ENCODE results near the gene GALE.
"Not testable (repeated sequence)": the region's sequence is repeated elsewhere in the genome, so short reads cannot be mapped to it uniquely, and the experiment has no call there.

GALE gene

DNA sequence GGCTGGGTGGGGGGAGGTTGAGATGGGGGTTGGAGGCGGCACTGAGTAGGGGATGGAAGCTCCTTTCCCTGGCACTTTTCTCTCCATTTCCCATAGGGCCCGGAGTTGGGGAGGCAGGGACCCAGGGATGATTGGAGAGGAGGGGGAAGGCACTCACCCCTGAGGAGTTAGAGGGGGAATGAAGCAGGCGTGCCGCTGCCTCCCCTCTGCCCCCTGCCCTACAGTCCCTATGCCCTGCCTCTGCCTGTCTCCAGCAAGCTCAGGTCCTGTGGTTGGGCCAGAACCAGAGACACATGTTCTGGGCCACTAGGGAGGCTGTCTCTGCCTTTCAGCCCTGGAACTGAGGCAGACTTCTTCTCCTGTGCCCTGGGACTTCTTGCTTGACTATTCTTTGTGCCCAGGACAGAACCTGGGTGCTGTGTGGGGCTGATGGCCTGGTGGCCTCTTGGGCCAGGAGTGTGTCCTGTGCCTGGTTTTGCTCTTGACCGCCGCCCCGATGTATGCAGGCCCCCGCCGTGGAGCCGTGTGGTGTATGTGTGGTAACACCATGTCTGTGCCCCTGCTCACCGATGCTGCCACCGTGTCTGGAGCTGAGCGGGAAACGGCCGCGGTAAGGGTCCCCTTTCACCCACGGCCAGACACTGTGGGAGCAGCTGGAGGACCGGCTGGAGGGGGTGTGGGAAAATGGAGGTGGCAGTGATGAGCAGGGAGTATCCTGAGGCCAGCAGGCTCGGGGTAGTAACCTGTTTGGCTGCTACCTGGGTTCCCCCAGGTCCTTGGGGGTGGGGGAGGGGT lies 8.2 kb downstream of the GALE start:
- DNase-seq (ENCODE audit: low read depth): no peak

DNA sequence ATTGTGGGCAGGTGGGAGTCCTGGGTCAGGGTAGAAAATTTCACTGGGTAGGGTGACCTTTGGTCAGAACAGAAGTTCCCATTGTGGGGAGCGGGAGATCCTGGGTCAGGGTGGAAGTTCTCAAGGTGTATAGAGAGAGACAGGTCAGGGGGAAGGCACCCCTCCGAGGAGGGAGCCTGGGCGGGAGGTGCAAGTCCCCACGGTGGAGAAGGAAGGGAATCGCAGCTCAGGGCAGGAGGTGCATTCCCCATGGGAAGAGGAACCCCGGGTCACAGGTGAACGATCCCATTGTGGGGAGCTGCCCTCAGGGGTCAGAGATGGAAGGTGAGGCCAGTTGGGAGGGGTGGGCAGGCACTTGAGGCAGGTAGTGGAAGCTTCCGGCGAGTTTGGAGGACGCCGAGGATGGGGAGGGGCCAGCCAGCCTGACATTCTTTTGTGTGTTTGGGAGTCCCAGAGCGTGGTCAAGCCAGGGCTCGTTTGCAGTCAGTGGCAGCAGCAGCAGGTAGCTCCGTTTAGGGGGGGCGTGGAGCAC lies 9.0 kb downstream of the GALE start:
- DNase-seq (ENCODE audit: low read depth): no peak

DNA sequence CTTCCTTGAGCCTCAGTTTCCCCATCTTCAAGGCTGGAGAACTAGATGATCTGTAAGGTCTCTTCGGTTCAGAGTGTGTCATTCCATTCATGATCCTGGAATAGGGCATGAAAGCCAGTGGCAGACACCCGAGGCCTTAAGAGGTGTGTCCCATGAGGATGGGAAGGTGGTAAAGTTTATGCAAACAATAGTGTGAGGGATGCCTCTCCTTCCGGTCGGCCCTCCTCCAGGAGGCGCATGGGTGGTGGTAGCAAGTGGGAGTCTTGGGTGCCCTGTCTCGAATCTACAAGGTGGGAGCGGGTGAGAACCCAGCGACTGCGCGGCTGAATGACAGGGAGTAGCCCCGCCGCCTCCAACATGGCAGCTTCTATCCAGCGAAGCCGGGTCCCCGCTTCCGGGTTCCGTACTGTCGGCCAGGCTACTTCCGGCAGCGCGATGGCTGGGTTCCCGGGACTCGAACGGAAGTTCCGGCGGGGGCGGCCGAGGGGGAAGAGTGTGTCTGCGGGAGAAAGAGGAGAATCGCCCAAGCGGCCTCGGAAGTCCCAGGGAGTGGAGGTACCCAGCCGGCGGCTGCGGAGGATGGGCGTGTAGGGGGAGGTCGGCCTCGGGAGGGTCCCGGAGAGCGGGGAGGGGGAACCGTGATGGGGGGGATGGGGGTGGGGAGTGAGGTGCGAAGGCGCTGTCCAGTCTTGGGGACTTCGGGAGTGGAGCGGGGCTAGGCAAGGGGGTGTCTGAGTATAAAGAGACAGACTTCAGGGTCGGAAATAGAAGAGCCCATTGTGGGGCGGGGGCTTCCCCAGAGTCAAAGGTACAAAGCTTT lies 9.6 kb downstream of the GALE start, which contains the start of gene LYPLA2:
LYPLA2 (plus strand) TSS at position 450 of the 820 bp plus-strand sequence. CDS start 1,538 bp downstream, outside the sequence.
- peak; percentile 79 for DNase-seq (ENCODE audit: low read depth)

DNA sequence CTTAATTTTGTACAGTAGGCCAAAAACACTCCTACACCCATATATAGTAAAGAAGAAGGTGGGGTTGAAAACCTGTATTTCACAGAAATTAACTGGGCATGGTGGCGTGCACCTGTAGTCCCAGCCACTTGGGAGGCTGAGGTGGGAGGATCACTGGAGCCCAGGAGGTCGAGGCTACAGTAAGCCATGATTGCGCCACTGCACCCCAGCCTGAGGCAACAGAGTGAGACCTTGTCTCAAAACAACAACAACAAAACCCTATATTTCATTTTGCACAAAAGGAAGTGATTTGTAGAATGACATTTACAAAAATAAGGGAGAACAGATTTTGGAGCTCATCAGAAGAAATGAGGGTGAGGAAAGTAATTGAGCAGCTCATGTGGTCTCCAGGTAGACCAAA lies 11.9 kb downstream of the GALE start:
- no peak for DNase-seq (ENCODE audit: low read depth)

DNA sequence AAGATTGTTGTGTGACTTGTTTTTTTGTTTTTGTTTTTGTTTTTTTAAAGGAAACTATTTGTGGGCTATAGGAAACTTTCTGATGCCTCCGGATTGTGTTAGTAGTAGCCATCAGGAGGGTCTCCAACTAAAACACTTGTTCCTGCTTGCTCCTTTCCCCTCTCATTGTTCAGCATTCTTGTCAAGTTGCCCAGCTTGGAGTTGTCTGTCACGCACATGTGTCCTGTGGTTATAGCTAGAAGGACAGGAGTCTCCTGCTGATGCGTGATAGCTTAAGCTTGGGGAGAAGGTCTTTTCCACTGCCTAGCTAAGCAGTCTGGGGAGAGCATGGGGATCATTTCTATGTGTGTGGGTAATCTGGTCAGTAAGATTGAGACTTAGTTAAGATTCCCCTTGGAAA lies 12.9 kb downstream of the GALE start:
- no peak for DNase-seq (ENCODE audit: low read depth)

DNA sequence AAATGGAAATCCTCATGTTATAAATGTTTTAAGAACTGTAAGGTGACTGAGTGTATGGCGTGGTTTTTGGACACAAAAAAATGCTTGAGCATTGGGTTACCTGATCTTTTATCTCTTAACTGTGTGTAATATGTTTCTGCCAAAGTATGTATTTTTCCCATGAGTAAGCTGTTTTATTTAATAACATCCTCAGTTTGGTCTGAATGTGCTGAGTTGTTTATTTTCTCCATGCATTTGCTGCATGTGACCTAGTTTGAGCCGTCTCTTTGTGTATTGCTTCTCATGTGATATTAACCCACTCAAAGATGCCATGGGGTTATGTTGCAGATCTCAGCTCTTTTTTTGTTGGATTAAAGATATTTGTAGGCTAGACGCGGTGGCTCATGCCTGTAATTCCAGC lies 15.7 kb downstream of the GALE start:
- no peak for DNase-seq (ENCODE audit: low read depth)

DNA sequence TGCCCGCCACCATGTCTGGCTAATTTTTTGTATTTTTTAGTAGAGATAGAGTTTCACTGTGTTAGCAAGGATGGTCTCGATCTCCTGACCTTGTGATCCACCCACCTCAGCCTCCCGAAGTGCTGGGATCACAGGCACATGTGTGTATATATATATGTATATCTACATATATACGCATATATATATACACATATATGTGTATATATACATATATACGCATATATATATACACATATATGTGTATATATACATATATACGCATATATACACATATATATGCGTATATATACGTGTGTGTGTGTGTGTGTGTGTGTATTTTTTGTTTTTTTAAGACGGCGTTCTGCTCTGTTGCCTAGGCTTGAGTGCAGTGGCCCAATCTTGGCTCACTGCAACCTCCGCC lies 17.4 kb downstream of the GALE start:
- DNase-seq (ENCODE audit: low read depth): not testable (repeated sequence)

DNA sequence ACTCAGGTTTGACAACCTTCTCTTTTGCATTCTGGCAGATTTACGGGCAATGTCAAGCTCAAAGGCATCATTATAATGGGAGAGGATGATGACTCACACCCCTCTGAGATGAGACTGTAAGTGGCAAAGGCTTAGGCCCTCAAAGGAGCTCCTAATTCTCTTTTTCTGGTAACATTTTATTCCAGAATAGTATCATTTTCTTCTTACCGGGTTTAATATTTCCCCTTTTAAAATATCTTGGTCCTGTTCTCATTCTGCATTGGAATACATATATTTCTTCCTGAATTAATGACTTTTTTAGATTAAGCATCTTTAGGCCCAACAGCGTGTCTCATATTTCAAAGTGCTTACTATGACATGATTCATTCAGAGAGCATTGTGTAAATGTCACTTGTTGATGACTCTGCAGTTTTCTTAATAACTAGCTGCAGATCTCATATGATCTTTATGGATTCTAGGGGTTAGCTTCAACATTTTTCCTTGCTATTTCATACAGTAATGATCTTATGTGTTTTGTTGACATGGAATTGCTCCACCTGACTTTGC lies 20.7 kb downstream of the GALE start:
- no peak for DNase-seq (ENCODE audit: low read depth)

DNA sequence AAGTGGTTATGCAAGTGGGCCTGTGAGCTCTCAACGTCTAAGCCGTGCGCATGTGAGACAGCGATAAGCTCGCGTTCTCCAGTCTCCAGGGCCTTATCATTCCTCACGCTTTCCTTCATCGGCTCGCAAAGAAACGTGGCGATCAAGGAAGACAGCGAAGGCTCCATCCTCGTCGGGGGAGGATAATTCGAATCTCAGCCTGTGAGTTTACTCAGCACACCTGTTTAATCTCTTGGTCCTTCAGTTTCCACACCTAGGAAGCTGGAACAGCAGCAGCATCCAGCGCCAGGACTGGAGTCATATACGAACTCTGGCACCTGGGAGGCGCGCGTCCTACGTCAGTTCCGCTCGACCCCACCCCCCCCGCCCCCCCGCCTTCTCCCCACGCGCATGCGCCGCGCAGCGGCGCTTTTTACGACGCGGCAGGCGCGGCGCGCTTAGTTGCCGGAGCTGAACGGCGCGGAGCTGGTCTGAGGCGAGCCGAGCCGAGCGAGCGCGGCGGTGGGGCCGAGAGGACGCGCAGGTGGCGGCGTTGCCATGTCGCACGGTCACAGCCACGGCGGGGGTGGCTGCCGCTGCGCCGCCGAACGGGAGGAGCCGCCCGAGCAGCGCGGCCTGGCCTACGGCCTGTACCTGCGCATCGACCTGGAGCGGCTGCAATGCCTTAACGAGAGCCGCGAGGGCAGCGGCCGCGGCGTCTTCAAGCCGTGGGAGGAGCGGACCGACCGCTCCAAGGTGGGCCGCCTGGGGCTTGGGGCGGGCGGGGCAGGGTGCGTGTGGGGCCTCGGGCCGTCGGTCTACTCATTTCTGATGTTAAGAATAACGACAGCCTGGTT lies 22.4 kb downstream of the GALE start, which contains the start of gene PITHD1:
PITHD1 (plus strand) TSS at position 440 of the 836 bp plus-strand sequence; CDS start at position 538, 98 bp downstream.
- DNase-seq (ENCODE audit: low read depth): peak; percentile 43

DNA sequence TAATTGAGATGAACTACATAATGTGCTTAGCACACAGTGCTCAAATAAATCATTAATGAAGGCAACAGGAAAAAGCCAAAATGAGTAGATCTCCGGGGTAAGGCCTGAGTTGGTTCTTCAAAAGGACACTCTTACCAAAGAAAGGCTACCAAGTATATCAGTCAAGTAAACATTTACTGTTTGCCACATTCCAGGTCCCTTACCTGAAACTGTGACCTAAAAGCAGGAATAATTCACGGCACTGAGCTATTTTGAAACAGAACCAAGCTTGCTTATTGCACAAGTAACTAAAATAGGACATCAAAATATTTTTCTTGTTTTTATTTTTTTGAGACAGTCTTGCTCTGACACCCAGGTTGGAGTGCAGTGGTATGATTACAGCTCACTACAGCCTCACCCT lies 24.3 kb downstream of the GALE start:
- no peak for DNase-seq (ENCODE audit: low read depth)

DNA sequence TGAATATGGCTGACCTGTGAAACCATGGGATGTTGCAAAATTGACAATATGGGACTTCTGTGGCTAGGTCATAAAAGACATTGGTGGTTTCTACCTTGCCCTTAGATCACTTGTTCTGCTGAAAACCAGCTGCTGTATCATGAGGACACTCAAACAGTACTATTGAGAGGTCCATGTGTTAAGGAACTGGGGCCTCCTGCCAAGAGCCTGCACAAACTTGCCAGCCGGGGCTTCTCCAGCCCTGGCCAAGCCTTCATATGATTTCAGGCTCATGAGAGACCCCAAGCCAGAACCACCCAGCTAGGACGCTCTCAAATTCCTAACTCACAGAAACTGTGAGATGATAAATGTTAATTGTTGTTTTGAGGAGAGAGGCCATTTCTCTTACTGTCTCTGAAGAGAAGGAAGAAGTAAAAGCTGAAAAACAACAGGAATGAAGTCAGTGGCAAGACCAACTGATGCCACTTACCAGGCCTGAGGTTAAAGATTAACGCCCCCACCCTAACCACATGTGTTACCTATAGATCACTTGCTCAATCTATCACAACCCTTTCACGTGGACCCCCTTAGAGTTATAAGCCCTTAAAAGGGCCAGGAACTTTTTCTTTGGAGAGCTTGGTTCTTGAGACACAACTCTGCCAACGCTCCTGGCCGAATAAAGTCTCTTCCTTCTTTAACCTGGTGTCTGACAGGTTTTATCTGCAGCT lies 26.2 kb downstream of the GALE start:
- DNase-seq (ENCODE audit: low read depth): no peak

DNA sequence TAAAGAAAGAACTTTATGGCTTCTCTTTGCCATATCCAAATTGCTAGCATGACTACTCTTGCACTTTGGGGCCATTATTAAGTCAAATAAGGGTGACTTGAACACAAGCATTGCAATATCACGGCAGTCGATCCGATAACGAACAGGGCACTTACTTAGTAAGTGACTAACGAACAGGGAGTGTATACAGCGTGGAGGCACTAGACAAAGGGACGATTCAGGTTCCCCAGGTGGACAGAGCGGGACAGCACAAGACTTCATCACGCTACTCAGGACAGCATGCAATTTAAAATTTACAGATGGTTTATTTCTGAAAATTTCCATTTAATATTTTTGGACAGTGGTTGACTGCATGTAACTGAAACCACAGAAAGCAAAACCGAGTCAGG lies 27.7 kb downstream of the GALE start:
- no peak for DNase-seq (ENCODE audit: low read depth)

DNA sequence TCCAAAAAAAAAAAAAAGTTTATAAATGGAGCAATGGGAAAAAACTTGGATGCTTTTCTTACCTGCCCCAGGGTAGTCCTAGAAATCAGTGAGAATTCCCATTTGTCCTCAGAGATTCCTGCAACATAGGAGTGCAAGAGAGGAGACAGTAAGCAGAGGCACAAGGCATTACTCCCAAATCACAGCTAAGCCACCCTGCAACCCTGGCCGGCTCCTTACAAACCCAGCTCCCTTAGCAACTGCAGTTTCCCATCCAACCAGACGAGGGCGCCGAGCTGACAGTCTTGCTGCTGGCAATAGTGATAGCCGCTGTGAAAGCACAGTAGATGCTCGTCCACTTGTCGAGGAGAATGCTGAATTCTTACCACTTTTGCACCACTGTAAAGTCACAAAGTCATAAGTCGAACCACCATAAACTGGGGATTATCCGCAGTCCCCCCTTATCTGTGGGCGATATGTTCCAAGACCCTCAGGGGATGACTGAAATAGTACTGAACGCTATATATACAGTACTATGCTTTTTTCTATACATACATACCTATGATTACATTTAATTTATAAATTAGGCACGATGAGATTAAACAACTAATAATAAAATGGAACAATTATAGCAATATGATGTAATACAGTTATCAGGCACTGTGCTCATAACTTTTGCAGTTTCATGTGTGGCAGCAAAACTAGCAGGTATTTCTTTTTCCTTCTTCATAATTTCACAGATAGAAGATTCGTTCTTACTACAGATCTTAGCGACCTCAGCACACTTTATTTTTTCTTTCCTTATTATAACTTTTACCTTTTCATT lies 28.3 kb downstream of the GALE start:
- peak; percentile 76 for DNase-seq (ENCODE audit: low read depth)

DNA sequence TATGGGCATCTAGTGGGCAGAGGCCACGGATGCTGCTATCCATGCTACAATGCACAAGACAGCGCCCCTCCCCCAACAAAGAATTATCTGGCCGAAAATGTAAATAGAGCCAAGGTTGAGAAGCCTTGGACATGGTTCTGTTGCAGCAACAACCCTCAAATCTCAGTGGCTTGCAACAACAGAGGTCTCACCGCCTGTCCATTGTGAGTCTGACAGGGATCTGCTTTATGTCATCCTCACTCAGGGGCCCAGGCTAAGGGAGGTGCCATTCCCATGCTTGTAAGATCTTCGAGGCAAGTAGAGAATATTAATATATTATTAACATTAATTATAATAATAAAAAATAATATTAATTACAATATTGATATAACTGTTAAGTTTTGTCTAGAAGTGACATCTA lies 31.8 kb downstream of the GALE start:
- DNase-seq (ENCODE audit: low read depth): no peak

DNA sequence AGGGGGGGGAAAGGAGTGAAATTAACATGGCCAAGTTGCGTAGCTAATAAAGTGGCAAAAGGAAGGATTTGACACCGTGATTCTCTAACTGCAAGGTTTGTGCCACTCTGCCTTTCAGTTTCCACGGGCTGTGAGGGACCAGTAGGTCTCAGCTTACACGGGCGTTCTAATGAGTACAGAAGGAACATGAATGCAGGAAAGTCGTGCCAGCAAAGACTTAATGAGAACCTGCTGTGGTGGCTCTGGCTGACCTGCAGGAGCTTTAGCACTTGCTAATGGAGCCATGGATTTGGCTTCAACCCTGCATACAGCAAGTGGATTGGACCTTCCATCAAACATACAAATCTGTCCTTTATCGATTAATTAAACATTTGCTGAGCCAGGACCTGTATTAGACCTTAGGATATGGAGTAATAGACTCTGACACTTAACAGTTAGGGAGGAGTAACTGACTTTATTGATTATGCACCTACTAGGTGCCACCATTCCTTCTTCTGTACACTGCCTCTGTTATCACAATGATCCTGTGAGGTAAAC lies 37.4 kb downstream of the GALE start:
- DNase-seq (ENCODE audit: low read depth): no peak

DNA sequence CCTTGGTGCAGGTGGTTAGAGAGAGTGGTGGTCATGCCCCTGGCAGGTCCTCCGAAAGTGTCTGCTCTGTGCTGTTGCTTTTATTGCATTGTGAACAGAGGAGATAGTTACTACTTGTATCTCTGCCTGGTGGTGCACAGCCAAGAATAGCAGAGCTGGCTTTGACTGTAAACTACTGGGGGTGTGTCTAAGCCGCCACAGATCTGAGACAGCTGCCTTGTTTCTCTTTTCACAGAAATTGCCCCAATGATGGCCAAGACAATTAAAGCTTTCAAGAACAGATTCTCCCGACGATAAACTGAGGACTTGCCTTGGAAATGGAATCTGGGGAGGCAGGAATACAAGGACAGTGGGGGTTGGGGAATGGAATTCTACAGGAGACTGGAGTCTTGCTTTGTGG lies 41.3 kb downstream of the GALE start:
- no peak for DNase-seq (ENCODE audit: low read depth)

DNA sequence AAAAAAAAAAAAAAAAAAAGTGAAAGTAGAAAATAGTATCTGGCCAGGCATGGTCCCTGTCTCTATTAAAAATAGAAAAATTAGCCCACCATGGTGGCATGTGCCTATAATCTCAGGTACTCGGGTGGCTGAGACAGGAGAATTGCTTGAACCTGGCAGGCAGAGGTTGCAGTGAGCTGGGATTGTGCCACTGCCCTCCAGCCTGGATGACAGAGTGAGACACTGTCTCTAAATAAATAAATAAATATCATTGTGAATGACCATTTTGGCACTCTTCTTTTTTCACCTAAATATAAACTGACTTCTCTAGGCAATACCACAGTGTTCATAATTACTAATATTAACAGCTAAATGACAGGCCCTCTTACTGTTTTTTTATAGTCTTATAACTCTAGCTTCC lies 42.7 kb downstream of the GALE start:
- no peak for DNase-seq (ENCODE audit: low read depth)

DNA sequence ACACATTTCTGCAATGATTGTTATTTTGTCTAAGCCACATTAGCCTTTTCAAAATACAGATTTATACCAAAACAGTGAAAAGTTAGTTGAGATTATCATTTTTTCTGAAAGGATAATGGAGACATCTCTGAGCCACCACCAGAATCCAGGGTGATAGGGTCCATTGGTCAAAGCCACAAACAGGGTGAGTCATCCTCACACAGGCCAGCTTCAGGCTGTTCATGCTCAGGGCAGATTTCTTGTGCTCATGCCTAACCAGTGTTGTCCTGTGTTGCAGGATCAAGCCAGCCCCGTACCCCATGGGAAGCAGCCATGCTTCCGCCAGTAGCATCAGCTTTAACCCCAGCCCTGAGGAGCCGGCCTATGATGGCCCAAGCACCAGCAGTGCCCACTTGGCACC lies 43.9 kb downstream of the GALE start:
- DNase-seq (ENCODE audit: low read depth): no peak

DNA sequence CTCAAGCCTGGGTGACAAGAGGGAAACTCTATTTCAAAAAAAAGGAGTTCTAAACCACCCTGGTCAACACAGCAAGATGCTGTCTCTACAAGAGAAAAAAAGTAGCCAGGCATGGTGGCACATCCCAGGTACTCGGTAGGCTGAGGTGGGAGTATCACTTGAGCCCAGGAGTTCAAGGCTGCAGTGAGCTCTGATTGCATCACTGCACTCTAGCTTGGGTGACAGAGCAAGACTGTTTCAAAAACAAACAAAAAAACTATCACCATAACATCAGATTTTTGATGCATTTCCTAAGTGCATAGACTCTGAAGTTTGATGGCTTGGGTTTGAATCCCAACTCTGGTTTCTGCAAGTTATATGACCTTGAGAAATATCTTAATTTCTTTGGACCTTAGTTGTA lies 47.6 kb downstream of the GALE start:
- no peak for DNase-seq (ENCODE audit: low read depth)

DNA sequence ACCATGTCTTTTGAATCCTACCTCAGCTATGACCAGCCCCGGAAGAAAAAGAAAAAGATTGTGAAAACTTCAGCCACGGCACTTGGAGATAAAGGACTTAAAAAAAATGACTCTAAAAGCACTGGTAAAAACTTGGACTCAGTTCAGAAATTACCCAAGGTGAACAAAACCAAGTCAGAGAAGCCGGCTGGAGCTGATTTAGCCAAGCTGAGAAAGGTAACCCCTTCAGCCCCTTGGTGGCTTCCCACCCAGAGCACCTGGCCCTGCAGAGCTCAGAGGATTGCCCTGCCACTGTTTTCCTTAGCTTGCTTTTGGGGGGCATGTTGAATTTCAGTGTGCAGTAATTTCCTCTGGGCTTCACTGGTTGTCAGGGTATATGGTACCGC lies 48.7 kb downstream of the GALE start:
- no peak for DNase-seq (ENCODE audit: low read depth)

Measured in stimulated activated CD8-positive, alpha-beta memory T cell treated with anti-CD3 and anti-CD28 coated beads, Interleukin-7, amount 100 ng/mL, for 24 hours (primary cell).